Fibroblast of lung (primary cell): ENCODE results near the gene SNAPC2.

Experiments used
- EZH2 ChIP-seq: IDR thresholded peaks from 2 replicates; pipeline ENCODE4 v1.5.1; 2012; ENCODE audit warnings: low read length, control low read depth, mild to moderate bottlenecking; ENCODE audit errors: missing control alignments
- TF ChIP-seq, protein P1 (sequence below), 2 donors: IDR thresholded peaks in 1 of 2; conservative IDR thresholded peaks in 1 of 2; 1 replicate in 1 of 2; 2 replicates in 1 of 2; pipeline ENCODE4 v1.5.1; 2011 to 2012; ENCODE audit warnings: low read length in 2 of 2, control low read depth in 1 of 2, inconsistent platforms in 1 of 2, low read depth in 1 of 2, mild to moderate bottlenecking in 1 of 2

GRCh38 chr19:7925171-7925851 lies 5.2 kb downstream of the SNAPC2 start:
- TF ChIP-seq, protein P1, sequence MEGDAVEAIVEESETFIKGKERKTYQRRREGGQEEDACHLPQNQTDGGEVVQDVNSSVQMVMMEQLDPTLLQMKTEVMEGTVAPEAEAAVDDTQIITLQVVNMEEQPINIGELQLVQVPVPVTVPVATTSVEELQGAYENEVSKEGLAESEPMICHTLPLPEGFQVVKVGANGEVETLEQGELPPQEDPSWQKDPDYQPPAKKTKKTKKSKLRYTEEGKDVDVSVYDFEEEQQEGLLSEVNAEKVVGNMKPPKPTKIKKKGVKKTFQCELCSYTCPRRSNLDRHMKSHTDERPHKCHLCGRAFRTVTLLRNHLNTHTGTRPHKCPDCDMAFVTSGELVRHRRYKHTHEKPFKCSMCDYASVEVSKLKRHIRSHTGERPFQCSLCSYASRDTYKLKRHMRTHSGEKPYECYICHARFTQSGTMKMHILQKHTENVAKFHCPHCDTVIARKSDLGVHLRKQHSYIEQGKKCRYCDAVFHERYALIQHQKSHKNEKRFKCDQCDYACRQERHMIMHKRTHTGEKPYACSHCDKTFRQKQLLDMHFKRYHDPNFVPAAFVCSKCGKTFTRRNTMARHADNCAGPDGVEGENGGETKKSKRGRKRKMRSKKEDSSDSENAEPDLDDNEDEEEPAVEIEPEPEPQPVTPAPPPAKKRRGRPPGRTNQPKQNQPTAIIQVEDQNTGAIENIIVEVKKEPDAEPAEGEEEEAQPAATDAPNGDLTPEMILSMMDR (conservative IDR thresholded peaks at IDR 0.05 in 1 of 2, IDR thresholded peaks at IDR 0.05 in 1 of 2; ENCODE audit: low read depth in 1 of 2, low read length in 2 of 2) = peak; percentile 51 to 65
- TF ChIP-seq EZH2 = no peak
